Astrocyte (in vitro differentiated cells and primary cell): ENCODE results near the gene BTRC.

Experiments used
- CTCF ChIP-seq: IDR thresholded peaks from 2 replicates; pipeline ENCODE4 v1.5.1; 2011; ENCODE audit warnings: low read depth, mild to moderate bottlenecking, inconsistent platforms, low read length, moderate library complexity; ENCODE audit not compliant: insufficient read depth
- EZH2 ChIP-seq: IDR thresholded peaks from 2 replicates; pipeline ENCODE4 v1.6.1; 2012; ENCODE audit warnings: mild to moderate bottlenecking, low read length, inconsistent platforms; ENCODE audit not compliant: insufficient read depth

DNA sequence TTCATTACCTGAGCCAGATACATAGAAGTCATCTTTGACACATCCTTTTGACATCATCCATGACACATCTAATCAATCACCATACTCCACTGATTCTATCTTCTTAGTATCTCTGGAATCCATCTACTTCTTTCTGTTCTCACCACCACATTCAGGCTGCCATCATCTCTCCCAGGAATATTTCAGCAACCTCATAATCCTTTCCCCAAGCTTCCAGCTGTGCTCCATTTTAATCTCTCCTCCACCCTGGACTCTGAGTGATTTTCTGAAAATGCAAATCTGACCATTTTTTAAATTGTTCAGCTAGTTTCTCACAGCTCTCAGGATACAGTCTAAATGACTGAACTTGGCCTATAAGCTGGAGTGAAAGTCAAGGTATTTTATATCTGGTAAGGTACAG is 2.5 kb upstream of the BTRC start:
- TF ChIP-seq CTCF (no peak), EZH2 (no peak)
